Activated B cell treated with CpG ODN at 0.5 μM for 24 hours (primary cell): ENCODE data around the gene KLHDC10. TPM values are rescaled to one million over a fixed set of nuclear protein-coding genes. Genes with fewer than 3 reads are reported as not detected.

Source experiments
- ATAC-seq: fragments of 200-7000 bp; cut with Tn5 transposase; one replicate; pipeline ENCODE4 v1.10.0; 2021; ENCODE audit warnings: low read depth, mild to moderate bottlenecking, moderate library complexity
- CTCF ChIA-PET: fragments of 350-600 bp; sonication (Branson Sonifier 250); formaldehyde crosslinking; loops from one replicate; lab custom pipeline; 2021; ENCODE audit warnings: antibody characterized with exemption; lab: Charles Lee
- POLR2A ChIA-PET: fragments of 350-600 bp; sonication (Branson Sonifier 250); formaldehyde crosslinking; loops from one replicate; lab custom pipeline; 2021; ENCODE audit warnings: antibody characterized with exemption; lab: Charles Lee
- DNase-seq: peaks from one replicate; pipeline ENCODE4 v3.0.0; 2022
- H3K27ac Mint-ChIP-seq: one replicate; pipeline ENCODE4 v1.8.0; 2020; ENCODE audit warnings: mixed read lengths
- H3K27me3 Mint-ChIP-seq: one replicate; pipeline ENCODE4 v1.8.0; 2021; ENCODE audit warnings: mixed read lengths
- H3K36me3 Mint-ChIP-seq: one replicate; pipeline ENCODE4 v1.8.0; 2021; ENCODE audit warnings: low read depth, mixed read lengths
- H3K4me1 Mint-ChIP-seq: one replicate; pipeline ENCODE4 v1.8.0; 2021; ENCODE audit warnings: mixed read lengths
- H3K4me3 Mint-ChIP-seq: one replicate; pipeline ENCODE4 v1.8.0; 2020; ENCODE audit warnings: mild to moderate bottlenecking, mixed read lengths
- H3K9me3 Mint-ChIP-seq: one replicate; pipeline ENCODE4 v1.8.0; 2020; ENCODE audit warnings: mixed read lengths
- intact Hi-C: fragments of 100-400 bp; cut with micrococcal nuclease; formaldehyde crosslinking; loops from one replicate; pipeline ENCODE4 v1.15.1; 2024
- total RNA-seq: library from RNA; stranded (reverse); gene quantifications from 2 replicates; pipeline ENCODE4 v1.2.3, GENCODE V29; 2022
- TF ChIP-seq, protein P1 (sequence below): fragments of 200-600 bp; IDR thresholded peaks from one replicate; pipeline ENCODE4 v1.8.0; 2022; ENCODE audit warnings: antibody characterized with exemption, mild to moderate bottlenecking

The KLHDC10 gene
- total RNA-seq, 1 donor from 2014 or later, result 21.0 TPM

DNA sequence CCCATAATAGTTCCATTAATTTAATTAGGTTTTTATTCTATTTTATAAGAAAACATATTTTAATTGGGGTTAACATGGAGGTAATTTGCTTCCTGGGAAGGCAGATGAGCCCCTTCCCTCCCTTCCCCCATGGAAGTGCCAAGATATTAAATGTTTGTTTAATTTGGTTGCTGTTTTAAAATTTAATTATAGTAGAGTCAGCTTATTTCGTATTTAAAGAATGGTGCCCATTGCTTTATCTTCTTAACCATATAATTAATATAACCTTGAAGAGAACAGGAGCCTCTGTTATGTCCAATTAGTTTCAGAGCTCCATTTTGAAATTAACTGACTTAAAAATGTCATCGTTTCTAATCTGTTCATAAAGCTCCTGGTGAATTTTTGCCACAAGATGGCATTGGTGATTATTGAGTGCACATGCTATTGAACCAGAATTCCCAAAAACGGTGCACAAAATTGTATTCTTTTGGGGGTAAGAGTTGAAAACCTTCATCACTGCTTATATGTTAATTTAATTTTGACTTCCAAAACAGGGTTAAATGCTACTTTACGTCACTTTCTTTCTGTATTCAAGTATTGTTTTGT is 26.0 kb downstream of the KLHDC10 start:
- CTCF ChIA-PET, result interaction anchor here (0.7 to 1.8 kb wide), 3 partner anchors 12 to 109 kb away, joined by 3 read pairs; partner anchors contain the start of gene TMEM209
- TF ChIP-seq, protein P1, sequence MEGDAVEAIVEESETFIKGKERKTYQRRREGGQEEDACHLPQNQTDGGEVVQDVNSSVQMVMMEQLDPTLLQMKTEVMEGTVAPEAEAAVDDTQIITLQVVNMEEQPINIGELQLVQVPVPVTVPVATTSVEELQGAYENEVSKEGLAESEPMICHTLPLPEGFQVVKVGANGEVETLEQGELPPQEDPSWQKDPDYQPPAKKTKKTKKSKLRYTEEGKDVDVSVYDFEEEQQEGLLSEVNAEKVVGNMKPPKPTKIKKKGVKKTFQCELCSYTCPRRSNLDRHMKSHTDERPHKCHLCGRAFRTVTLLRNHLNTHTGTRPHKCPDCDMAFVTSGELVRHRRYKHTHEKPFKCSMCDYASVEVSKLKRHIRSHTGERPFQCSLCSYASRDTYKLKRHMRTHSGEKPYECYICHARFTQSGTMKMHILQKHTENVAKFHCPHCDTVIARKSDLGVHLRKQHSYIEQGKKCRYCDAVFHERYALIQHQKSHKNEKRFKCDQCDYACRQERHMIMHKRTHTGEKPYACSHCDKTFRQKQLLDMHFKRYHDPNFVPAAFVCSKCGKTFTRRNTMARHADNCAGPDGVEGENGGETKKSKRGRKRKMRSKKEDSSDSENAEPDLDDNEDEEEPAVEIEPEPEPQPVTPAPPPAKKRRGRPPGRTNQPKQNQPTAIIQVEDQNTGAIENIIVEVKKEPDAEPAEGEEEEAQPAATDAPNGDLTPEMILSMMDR, result no peak
- Mint-ChIP-seq H3K27ac (no peak overlapping the region), H3K27me3 (no peaks in the 10 kb centered on the region), H3K4me3 (no peak overlapping the region), H3K36me3 (peaks cover 11% of the 10 kb centered on the region), H3K4me1 (peaks cover 38% of the 10 kb centered on the region), H3K9me3 (no peaks in the 10 kb centered on the region)
- POLR2A ChIA-PET, result no interaction called here
- intact Hi-C loops, result no loop called here
- ATAC-seq, result no peak
- no peak for DNase-seq

DNA sequence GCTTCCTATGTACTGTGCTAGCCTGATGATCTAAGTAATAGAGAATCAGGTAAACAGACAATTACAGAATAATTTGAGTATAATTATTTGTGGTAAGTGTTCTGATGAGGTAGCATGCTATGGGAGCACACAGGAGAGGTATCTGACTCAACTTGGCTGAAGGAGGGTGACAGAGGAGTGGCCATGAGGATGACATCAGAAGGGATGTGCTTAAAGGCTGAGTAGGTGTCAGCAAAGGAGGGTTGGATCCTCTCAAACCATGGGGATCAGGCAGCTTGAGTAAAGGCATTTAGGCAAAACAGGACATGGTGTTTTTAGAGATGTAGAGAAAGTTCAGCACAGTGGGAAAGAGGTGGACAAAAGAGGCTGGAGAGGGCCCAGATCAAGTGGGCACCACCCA is 29.0 kb downstream of the KLHDC10 start:
- no peaks in the 10 kb centered on the region for H3K9me3 Mint-ChIP-seq
- ChIA-PET POLR2A (no interaction called here), CTCF (no interaction called here)
- H3K4me3 Mint-ChIP-seq, result no peak overlapping the region
- H3K27me3 Mint-ChIP-seq, result no peaks in the 10 kb centered on the region
- no peak overlapping the region for H3K27ac Mint-ChIP-seq
- no peak for DNase-seq
- no peak for ATAC-seq
- TF ChIP-seq, protein P1, result no peak
- H3K36me3 Mint-ChIP-seq, result peaks cover 12% of the 10 kb centered on the region
- H3K4me1 Mint-ChIP-seq, result peaks cover 27% of the 10 kb centered on the region
- intact Hi-C loops, result no loop called here

DNA sequence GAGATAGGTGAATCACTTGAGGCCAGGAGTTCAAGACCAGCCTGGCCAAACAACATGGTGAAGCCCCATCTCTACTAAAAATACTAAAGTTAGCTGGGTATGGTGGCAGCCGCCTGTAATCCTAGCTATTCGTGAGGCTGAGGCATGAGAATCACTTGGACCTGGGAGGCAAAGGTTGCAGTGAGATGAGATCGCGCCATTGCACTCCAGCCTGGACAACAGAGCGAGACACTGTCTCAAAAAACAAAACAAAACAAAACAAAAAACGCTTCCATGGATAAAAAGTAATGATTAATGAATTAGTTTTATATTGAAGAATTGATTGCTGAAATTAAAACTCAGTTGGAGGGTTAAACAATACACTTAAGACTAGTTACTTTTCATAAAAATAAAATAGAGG is 32.3 kb downstream of the KLHDC10 start:
- H3K9me3 Mint-ChIP-seq, result no peaks in the 10 kb centered on the region
- H3K4me3 Mint-ChIP-seq, result no peak overlapping the region
- peaks cover 27% of the 10 kb centered on the region for H3K4me1 Mint-ChIP-seq
- H3K27ac Mint-ChIP-seq, result no peak overlapping the region
- peaks cover 14% of the 10 kb centered on the region for H3K36me3 Mint-ChIP-seq
- no peaks in the 10 kb centered on the region for H3K27me3 Mint-ChIP-seq
- TF ChIP-seq, protein P1, result no peak
- CTCF ChIA-PET, result no interaction called here
- POLR2A ChIA-PET, result interaction anchor here (0.6 to 1.4 kb wide), 3 partner anchors 38 to 103 kb away, joined by 3 to 5 read pairs (median 4); partner anchors contain the start of gene TMEM209
- DNase-seq (no peak), ATAC-seq (no peak)
- intact Hi-C loops, result no loop called here

DNA sequence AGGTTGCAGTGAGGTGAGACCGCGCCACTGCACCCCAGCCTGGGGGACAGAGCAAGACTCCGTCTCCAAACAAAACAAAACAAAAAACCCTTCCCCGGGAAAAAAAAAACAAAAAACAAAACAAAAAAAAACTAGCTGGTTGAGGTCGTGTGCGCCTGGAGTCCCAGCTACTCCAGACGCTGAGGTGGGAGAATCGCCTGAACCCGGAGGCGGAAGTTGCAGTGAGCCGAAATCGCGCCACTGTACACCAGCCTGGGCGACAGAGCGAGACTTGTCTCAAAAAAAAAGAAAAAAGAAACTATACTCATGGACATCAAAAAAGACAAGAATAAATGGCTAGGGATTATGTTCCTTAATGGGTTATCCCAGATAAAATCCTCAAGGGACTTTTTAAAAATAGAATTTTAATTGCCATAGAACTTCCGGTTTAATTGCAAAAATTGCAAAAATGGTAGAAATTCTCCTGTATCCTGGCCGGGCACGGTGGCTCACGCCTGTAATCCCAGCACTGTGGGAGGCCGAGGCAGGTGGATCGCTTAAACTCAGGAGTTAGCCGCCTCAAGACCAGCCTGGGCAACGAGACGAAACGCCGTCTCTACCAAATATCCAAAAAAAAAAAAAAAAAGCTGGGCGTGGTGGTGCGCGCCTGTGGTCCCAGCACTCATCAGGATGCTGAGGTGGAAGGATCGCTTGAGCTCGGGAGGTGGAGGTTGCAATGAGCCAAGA is 37.8 kb downstream of the KLHDC10 start:
- no peak overlapping the region for H3K27ac Mint-ChIP-seq
- intact Hi-C loops, result no loop called here
- ATAC-seq (no peak), DNase-seq (no peak)
- H3K4me3 Mint-ChIP-seq, result no peak overlapping the region
- no peaks in the 10 kb centered on the region for H3K27me3 Mint-ChIP-seq
- H3K4me1 Mint-ChIP-seq, result peaks cover 15% of the 10 kb centered on the region
- ChIA-PET POLR2A (interaction anchor here (0.6 to 0.7 kb wide), 2 partner anchors 38 to 820 kb away, joined by 4 read pairs; no protein-coding TSS in a partner anchor), CTCF (no interaction called here)
- H3K9me3 Mint-ChIP-seq, result no peaks in the 10 kb centered on the region
- TF ChIP-seq, protein P1, result no peak
- peaks cover 8% of the 10 kb centered on the region for H3K36me3 Mint-ChIP-seq

DNA sequence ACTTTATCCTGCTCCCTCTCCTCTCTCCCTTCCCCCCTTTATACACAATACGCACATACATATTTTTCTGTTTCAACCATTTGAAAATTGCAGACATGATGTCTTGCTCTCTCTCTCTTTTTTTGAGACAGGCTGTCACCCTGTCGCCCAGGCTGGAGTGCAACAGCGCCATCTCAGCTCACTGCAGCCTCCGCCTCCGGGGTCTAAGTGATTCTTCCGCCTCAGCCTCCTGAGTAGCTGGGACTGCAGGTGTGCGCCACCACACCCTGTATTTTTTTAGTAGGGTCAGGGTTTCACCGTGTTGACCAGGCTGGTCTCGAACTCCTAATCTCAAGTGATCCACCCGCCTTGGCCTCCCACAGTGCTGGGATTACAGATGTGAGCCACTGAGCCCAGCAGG is 38.5 kb downstream of the KLHDC10 start:
- H3K4me1 Mint-ChIP-seq, result peaks cover 22% of the 10 kb centered on the region
- no peak overlapping the region for H3K4me3 Mint-ChIP-seq
- DNase-seq, result no peak
- intact Hi-C loops, result no loop called here
- H3K9me3 Mint-ChIP-seq, result no peaks in the 10 kb centered on the region
- H3K36me3 Mint-ChIP-seq, result peaks cover 8% of the 10 kb centered on the region
- ATAC-seq, result no peak
- TF ChIP-seq, protein P1, result no peak
- no peak overlapping the region for H3K27ac Mint-ChIP-seq
- no peaks in the 10 kb centered on the region for H3K27me3 Mint-ChIP-seq
- CTCF ChIA-PET, result no interaction called here
- POLR2A ChIA-PET, result no interaction called here
